Dermis blood vessel endothelial cell (primary cell): Measurements from ENCODE around the gene FNBP1. TPM values are rescaled to one million over a fixed set of nuclear protein-coding genes. Genes with fewer than 3 reads are reported as not detected.

Source experiments
- DNase-seq: peaks from one replicate; pipeline ENCODE4 v3.0.0; 2010
- total RNA-seq: library from RNA; depleted of rRNA; stranded (reverse); fragments of >200 nt; gene quantifications from 2 replicates; pipeline ENCODE4 v1.2.3, GENCODE V29; 2014

Gene FNBP1
- total RNA-seq, 1 donor from 2014 or later, result 49.5 TPM

- no peak for DNase-seq
These were observed 171.9 kb downstream of the FNBP1 start for GRCh38 chr9:129871046-129871445.

GRCh38 chr9:129869585-129870501 is 173.1 kb downstream of the FNBP1 start:
- no peak for DNase-seq

GRCh38 chr9:129868872-129869486 is 174.0 kb downstream of the FNBP1 start:
- DNase-seq, result no peak

- no peak for DNase-seq
These were observed 174.7 kb downstream of the FNBP1 start for GRCh38 chr9:129868023-129868871.

GRCh38 chr9:129867136-129868022 is 175.6 kb downstream of the FNBP1 start:
- no peak for DNase-seq

- no peak for DNase-seq
These were observed 176.4 kb downstream of the FNBP1 start for GRCh38 chr9:129866394-129867135.

GRCh38 chr9:129865668-129866320 is 177.2 kb downstream of the FNBP1 start:
- DNase-seq, result no peak

- no peak for DNase-seq
These were observed 177.9 kb downstream of the FNBP1 start for GRCh38 chr9:129864991-129865647.

GRCh38 chr9:129863059-129863690 is 179.8 kb downstream of the FNBP1 start:
- DNase-seq, result peak; percentile 39

GRCh38 chr9:129861447-129861827 is 181.6 kb downstream of the FNBP1 start:
- DNase-seq, result no peak

- DNase-seq, result no peak
These were observed 182.1 kb downstream of the FNBP1 start for GRCh38 chr9:129860653-129861446.

- DNase-seq, result no peak
These were observed 184.6 kb downstream of the FNBP1 start for GRCh38 chr9:129858167-129858962.

- DNase-seq, result no peak
These were observed 185.8 kb downstream of the FNBP1 start for GRCh38 chr9:129857207-129857606.

- no peak for DNase-seq
These were observed 188.3 kb downstream of the FNBP1 start for GRCh38 chr9:129854588-129855110.

- no peak for DNase-seq
These were observed 189.4 kb downstream of the FNBP1 start for GRCh38 chr9:129853614-129854013.

- DNase-seq, result no peak
These were observed 190.4 kb downstream of the FNBP1 start for GRCh38 chr9:129852579-129852978.

- no peak for DNase-seq
These were observed 191.2 kb downstream of the FNBP1 start for GRCh38 chr9:129851821-129852220.
